IPS-11a (cell line): Measurements from ENCODE around the gene TOMM7.
"Not testable (repeated sequence)": the region's sequence is repeated elsewhere in the genome, so short reads cannot be mapped to it uniquely, and the experiment has no call there.

Source experiments
- H3K4me3 ChIP-seq: one replicate; pipeline ENCODE4 v1.5.1; 2013; ENCODE audit warnings: low read depth, low read length, control low read depth

The TOMM7 gene

DNA sequence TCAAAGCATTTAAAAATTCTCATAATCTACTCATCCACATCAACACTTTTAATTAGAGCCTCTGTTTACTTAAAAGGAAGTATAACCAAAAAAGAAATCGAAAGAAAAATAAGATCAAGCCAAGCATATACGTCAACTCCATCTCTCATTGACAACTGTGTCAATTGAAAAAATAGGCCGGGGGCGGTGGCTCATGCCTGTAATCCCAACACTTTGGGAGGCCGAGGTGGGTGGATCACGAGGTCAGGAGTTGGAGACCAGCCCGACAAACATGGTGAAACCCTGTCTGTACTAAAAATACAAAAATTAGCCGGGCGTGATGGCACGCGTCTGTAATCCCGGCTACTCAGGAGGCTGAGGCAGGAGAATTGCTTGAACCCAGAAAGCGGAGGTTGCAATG, 32.0 kb downstream of the TOMM7 start:
- H3K4me3 ChIP-seq, result not testable (repeated sequence)

DNA sequence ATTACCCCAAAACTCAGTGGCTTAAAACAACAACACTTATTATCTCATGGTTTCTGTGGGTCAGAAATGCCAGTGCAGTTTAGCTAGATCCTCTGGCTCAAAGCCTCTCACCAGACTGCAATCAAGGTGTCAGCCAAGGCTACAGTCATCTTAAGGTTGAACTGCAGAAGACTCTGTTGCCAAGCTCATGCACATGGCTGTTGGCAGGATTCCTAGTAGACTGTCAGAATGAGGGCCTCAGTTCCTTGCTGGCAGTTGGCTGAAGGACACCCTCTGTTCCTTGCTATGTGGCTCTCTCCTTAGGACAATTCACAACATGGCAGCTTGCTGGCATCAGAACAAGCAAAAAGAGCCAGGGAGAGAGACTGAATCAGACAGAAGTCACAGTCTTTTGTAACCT, 34.7 kb downstream of the TOMM7 start:
- H3K4me3 ChIP-seq, result no peak overlapping the region

DNA sequence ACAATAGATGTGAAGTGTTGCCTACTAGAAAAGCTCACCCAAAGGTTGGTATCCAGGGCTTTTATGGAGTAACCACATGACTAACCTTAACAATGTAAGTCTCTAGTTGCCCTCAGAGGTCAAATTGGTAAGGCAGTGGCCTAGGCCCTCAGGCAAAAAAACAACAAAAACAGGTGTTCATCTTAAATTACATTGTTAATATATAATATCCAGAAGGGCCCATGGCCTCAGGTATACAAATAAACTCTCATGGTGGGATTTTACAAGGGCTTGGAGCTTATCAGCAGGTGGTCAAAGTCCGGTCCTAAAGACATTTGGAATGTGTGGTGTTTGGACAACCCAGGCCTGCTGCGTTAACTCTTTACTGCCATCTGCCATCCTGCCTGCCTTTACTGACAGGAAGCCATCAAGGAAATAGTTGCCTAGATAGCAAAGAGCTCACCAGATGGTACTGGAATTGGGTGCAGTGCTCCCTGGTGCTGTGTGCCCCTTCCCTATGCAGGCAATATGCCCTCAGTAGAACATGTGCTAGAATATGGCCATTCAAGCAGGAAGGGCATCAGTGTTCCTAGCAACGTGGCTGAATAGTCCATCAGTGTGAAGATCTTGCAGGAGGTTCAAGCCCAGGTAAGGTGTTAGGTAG, 36.2 kb downstream of the TOMM7 start:
- no peak overlapping the region for H3K4me3 ChIP-seq

DNA sequence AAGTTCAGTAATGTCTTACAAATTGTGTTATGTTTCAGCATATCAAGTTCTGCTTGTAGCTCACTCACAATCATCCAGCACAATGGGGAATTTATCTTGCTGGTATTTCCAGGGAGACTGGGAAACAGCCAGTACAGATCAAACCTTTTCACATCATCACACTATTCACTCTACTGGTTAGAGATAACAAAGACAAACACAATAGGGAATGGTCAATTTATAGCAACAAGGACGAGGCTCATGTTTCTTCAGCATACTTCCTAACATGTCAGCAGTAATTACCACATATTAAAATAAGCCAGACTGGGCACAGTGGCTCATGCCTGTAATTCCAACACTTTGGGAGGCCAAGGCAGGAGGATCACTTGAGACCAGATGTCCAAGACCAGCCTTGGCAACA, 38.3 kb downstream of the TOMM7 start:
- H3K4me3 ChIP-seq, result no peak overlapping the region

DNA sequence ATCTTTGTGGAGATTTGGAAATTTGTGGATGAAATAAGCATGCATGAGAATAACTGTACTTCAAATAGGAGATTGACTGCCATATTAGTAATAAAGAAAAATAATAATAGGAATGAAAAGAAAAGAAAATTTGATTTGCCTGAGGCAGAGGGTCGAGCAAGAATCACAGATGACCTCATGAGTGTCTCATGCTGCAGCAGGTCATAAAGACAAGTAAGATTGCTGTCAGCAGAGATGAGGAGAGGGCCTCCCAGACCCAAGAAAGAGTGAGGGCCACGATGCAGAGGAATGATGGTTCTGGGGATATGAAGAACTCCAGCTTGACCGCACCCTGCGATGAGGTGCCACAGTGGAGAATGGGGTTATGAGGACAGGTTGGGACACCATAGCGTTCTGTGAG, 39.2 kb downstream of the TOMM7 start:
- H3K4me3 ChIP-seq, result no peak overlapping the region

DNA sequence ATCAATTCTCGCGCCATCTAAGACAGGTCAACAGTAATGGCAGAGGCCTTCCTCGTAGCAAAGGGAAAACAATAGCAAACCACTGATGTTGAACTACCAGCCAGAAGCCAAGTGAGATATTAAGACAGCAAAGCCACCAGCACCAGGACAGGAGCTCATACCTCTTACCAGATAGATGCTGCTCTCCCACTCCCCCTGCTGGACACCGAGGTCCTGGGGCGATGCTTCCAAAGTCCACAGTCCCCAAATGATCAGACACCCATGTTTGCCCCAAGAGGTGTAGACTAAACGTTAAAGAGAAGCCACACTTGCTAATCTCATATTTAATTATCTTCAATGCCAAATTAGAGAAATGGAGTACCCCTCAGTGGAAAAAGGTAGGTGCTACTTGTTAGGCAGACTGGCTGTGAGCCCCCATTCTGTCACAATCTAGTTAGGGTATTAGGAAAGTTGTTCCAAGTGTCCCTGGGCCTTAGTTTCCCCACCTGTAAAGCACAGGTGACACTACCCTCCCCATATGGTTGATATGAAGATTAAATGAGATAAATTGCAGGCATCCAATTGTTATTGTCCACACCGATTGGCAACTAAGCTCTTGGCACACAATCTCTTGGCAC, 39.9 kb downstream of the TOMM7 start:
- H3K4me3 ChIP-seq, result no peak overlapping the region

DNA sequence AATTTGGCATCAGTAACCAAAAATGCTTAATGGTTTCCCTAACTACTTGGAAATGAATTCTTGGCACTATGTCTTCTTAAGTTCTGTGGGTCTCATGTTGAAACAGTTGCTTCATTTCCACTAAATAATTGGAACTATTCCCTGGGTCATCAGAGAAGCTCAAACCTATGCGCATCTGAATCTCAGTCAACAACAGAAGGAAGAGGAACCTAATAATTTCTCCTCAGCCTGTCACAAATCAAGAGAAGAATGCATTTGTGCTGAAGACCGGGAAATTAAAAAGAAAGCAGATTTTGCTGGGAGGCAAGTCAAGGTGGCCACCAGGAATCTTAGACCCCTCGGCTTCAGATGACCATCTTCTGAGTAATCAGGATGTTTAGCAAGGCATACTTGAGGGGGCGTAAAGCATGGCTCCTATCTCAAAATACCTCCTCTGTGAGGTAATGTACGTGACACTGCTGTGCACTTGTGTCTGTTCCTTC, 41.4 kb downstream of the TOMM7 start:
- H3K4me3 ChIP-seq, result no peak overlapping the region

DNA sequence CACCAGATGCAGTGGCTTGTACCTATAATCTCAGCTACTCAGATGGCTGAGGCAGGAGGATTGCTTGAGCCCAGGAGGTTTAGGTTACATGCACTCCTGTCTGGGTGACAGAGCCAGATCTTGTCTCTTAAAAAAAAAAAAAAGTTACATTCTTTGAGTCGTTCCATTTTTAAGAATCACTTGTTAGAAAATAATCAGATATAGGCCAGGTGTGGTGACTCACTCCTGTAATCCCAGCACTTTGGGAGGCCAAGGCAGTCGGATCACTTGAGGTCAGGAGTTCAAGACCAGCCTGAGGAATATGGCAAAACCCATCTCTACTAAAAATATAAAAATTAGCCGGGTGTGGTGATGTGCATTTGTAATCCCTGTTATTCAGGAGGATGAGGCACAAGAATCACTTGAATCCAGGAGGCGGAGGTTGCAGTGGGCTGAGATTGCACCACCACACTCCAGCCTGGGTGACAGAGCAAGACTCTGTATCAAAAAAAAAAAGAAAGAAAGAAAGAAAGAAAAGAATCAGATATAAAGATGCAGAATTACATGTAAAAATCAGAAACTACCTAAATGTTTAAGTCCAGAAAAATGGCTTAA, 42.8 kb downstream of the TOMM7 start:
- not testable (repeated sequence) for H3K4me3 ChIP-seq

DNA sequence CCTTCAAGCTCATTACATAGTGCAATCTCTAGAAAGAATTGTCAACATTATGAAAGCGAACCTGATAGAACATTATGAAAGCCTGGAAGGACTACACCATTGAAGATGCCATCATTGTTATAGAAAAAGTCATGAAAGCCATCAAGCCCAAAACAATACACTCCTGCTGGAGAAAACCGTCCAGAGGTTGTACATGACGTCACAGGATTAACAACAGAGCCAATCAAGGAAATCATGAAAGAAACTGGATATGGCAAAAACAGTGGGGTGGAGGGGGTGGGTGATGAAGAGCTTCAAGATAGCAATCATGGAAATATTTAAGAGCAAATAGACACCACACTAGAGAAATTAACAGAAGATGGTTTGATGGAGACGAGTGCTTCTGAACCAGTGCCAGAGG, 45.7 kb downstream of the TOMM7 start:
- H3K4me3 ChIP-seq, result no peak overlapping the region

DNA sequence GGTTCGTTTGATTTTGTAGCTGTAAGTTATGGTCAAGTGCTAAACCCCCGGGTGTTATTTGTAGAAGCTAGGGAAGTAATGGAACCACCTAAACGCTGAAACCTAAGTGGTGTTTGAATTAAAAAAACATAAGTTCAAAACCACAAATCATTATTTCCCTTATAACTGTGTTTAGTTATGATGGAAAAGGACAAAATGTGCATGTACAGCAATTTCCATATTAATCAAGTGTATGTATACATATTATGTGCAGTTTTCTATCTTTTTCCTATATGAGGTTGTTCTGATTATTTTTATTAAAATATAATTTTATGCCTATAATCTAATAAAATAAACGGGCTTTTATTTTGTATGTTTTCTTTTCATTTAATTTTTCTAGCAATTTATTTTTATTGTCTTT, 49.8 kb downstream of the TOMM7 start:
- H3K4me3 ChIP-seq, result no peak overlapping the region

DNA sequence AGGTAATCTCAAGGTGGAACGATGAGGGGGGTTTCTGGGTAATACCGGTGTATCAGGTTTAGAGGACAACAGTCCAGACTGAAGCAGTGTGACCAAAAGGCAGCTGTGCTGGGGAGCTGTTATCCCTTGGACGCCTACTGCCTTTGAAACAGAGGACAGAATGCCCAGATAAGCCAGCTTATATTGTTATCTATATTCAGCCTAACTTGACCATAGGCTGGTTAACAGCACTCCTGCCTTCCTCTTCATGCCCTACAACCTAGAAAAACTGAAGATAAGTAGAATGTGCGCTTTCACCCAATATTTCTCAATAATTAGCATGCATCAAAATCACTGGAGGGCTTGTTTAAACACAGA, 50.8 kb downstream of the TOMM7 start:
- H3K4me3 ChIP-seq, result no peak overlapping the region

DNA sequence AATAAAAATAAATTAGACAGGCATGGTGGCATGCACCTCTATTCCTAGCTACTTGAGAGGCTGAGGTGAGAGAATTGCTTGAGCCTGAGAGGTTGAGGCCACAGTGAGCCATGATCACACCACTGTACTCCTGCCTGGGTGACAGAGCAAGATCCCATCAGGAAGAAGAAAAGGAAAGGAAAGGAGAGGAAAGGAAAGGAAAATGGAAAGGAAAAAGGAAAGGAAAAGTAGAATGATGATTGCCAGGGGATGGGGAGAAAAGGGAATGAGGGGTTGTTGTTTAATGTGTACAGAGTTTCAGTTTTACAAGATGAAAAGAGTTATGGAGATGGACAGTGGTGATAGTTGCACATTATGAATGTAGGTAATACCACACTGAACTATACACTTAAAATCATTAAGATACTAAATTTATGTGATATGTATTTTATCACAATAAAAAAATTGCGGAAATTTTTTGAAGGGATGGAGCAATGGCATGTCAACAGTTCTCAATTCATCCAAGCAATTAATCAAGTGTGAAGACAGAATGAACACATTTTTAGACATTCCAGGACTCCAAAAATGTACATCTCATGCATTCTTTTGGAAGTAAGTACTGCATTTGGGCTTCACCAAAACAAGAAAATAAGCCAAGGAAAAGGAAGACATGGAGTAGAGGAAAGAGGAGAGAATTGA, 51.3 kb downstream of the TOMM7 start:
- H3K4me3 ChIP-seq, result no peak overlapping the region

DNA sequence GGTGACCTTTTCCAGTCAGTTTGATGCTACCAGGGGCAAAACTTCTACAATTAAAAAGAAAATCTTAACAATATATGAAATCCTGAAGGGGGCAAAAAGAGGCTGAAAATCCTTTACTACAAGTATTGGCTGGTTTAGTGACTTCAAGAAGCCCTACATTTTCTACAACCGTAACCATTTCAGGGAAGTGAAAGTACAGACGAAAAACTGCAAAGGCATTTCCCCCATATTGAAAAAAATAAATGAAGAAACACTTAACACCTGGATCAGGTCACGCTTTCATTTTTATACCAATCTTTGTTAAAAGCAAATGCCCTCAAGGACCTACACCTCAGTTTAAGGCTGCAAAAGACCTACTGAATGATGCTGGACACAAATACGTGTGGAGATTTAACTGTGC, 57.0 kb downstream of the TOMM7 start:
- no peak overlapping the region for H3K4me3 ChIP-seq
